H1 (cell line): Measurements from ENCODE around the gene BRPF1. TPM values are rescaled to one million over a fixed set of nuclear protein-coding genes. Genes with fewer than 3 reads are reported as not detected.
A peak's percentile ranks its signal among the peaks of the same experiment; 100 is the strongest.

Experiments
- CTCF ChIA-PET: fragments of 300-600 bp; sonication (Branson Sonifier 250); formaldehyde crosslinking; loops from one replicate; lab custom pipeline; 2021; ENCODE audit not compliant: partially characterized antibody; lab: Charles Lee
- POLR2A ChIA-PET: fragments of 300-600 bp; sonication (Branson Sonifier 250); formaldehyde crosslinking; loops from one replicate; lab custom pipeline; 2021; ENCODE audit warnings: inconsistent platforms; ENCODE audit not compliant: partially characterized antibody; lab: Charles Lee
- DNase-seq, 2 experiments: peaks; one replicate each; pipeline versions ENCODE4 v3.0.0 to v3.0.0-alpha.2; 2010 to 2022; ENCODE audit warnings: low spot score in 2 of 2, low read depth in 1 of 2, mixed read lengths in 1 of 2
- FAIRE-seq: peaks from 2 replicates; lab custom pipeline; 2011; peaks lifted over from hg19 to GRCh38; lab: Jason Lieb, UNC
- H2AFZ ChIP-seq: 2 replicates; pipeline ENCODE4 v1.8.1; 2012; ENCODE audit warnings: low read length, inconsistent platforms
- H2AK5ac ChIP-seq: 2 replicates; pipeline ENCODE4 v1.6.1; 2013; ENCODE audit warnings: low read depth, low read length
- H2BK120ac ChIP-seq: replicated peaks from 2 replicates; pipeline ENCODE3; 2013; ENCODE audit warnings: low read depth, low read length, inconsistent platforms
- H2BK12ac ChIP-seq: 2 replicates; pipeline ENCODE4 v1.6.1; 2013; ENCODE audit warnings: low read depth, low read length
- H2BK15ac ChIP-seq: 2 replicates; pipeline ENCODE4 v1.6.1; 2013; ENCODE audit warnings: low read length
- H2BK20ac ChIP-seq: 2 replicates; pipeline ENCODE4 v1.6.1; 2013; ENCODE audit warnings: low read length
- H2BK5ac ChIP-seq: 2 replicates; pipeline ENCODE4 v1.6.1; 2013; ENCODE audit warnings: low read depth, low read length
- H3K14ac ChIP-seq: 2 replicates; pipeline ENCODE4 v1.6.1; 2013; ENCODE audit warnings: inconsistent platforms; ENCODE audit not compliant: insufficient read length
- H3K18ac ChIP-seq: 2 replicates; pipeline ENCODE4 v1.6.1; 2013; ENCODE audit warnings: low read length; ENCODE audit errors: extremely low read depth
- H3K23ac ChIP-seq: 2 replicates; pipeline ENCODE4 v1.6.1; 2013; ENCODE audit warnings: inconsistent platforms; ENCODE audit not compliant: insufficient read length
- H3K23me2 ChIP-seq: 2 replicates; pipeline ENCODE4 v1.6.1; 2013; ENCODE audit warnings: low read depth, low read length
- H3K27ac ChIP-seq: 2 replicates; pipeline ENCODE4 v1.6.1; 2011; ENCODE audit warnings: low read depth, low read length, inconsistent platforms
- H3K27me3 ChIP-seq, 4 experiments: replicated peaks in 1 of 4; 1 replicate in 1 of 4; 2 replicates in 3 of 4; pipeline versions ENCODE4 v1.6.1 to v1.8.1; 2011 to 2013; ENCODE audit warnings: low read length in 3 of 4, mild to moderate bottlenecking in 3 of 4, inconsistent platforms in 2 of 4, mixed read lengths in 2 of 4, moderate library complexity in 1 of 4; ENCODE audit not compliant: control insufficient read depth in 3 of 4, insufficient read depth in 3 of 4; ENCODE audit errors: extremely low read depth in 1 of 4
- H3K36me3 ChIP-seq, 4 experiments: 2 replicates each; pipeline versions ENCODE4 v1.6.1 to v1.8.1; 2011 to 2013; ENCODE audit warnings: mild to moderate bottlenecking in 4 of 4, low read length in 3 of 4, moderate library complexity in 2 of 4, control low read depth in 1 of 4, inconsistent platforms in 1 of 4; ENCODE audit not compliant: insufficient read depth in 4 of 4, control insufficient read depth in 2 of 4
- H3K4ac ChIP-seq: replicated peaks from 2 replicates; pipeline ENCODE3; 2013; ENCODE audit warnings: low read length, low read depth, mixed read lengths, inconsistent platforms; ENCODE audit not compliant: insufficient read length
- H3K4me1 ChIP-seq, 4 experiments: replicated peaks in 1 of 4; 1 replicate in 1 of 4; 2 replicates in 3 of 4; pipeline versions ENCODE4 v1.6.1 to v1.8.1; 2011 to 2013; ENCODE audit warnings: low read length in 3 of 4, inconsistent platforms in 2 of 4, mixed read lengths in 1 of 4; ENCODE audit not compliant: insufficient read depth in 4 of 4, control insufficient read depth in 3 of 4
- H3K4me2 ChIP-seq, 2 experiments: 2 replicates each; pipeline versions ENCODE4 v1.6.1 to v1.8.1; 2011 to 2013; ENCODE audit warnings: low read depth in 2 of 2, low read length in 2 of 2, control low read depth in 1 of 2, inconsistent platforms in 1 of 2, mild to moderate bottlenecking in 1 of 2; ENCODE audit not compliant: insufficient read depth in 1 of 2
- H3K4me3 ChIP-seq, 4 experiments: fragments of 200-600, 300-600 bp in 1 of 4; sonication (generic), shearing (Covaris generic), sonication (Bioruptor Twin) in 1 of 4; 2 replicates each; pipeline versions ENCODE4 v1.5.1 to v1.8.1; 2011 to 2016; ENCODE audit warnings: low read length in 4 of 4, low read depth in 3 of 4, control low read depth in 2 of 4, inconsistent platforms in 2 of 4, mild to moderate bottlenecking in 2 of 4, mixed read lengths in 1 of 4, moderate library complexity in 1 of 4; ENCODE audit not compliant: insufficient read depth in 2 of 4; ENCODE audit errors: extremely low read depth in 1 of 4
- H3K56ac ChIP-seq: replicated peaks from 2 replicates; pipeline ENCODE3; 2013; ENCODE audit warnings: low read depth, mild to moderate bottlenecking, mixed read lengths, low read length, inconsistent platforms; ENCODE audit not compliant: insufficient read length
- H3K79me1 ChIP-seq: 2 replicates; pipeline ENCODE4 v1.6.1; 2013; ENCODE audit warnings: low read depth, low read length, control low read depth
- H3K79me2 ChIP-seq, 2 experiments: 2 replicates each; pipeline versions ENCODE4 v1.6.1 to v1.8.1; 2012 to 2013; ENCODE audit warnings: low read length in 2 of 2, mild to moderate bottlenecking in 2 of 2, inconsistent platforms in 1 of 2; ENCODE audit not compliant: insufficient read depth in 2 of 2, control insufficient read depth in 1 of 2
- H3K9ac ChIP-seq, 4 experiments: replicated peaks in 1 of 4; 1 replicate in 1 of 4; 2 replicates in 3 of 4; pipeline versions ENCODE4 v1.6.1 to v1.8.1; 2011 to 2013; ENCODE audit warnings: low read depth in 3 of 4, low read length in 3 of 4, control low read depth in 2 of 4, mild to moderate bottlenecking in 2 of 4, moderate library complexity in 2 of 4, inconsistent platforms in 1 of 4; ENCODE audit errors: extremely low read depth in 1 of 4
- H3K9me3 ChIP-seq, 2 experiments: 2 replicates each; pipeline versions ENCODE4 v1.6.1 to v1.8.1; 2012 to 2013; ENCODE audit warnings: mild to moderate bottlenecking in 2 of 2, moderate library complexity in 2 of 2, control low read depth in 1 of 2, inconsistent platforms in 1 of 2, low read depth in 1 of 2, low read length in 1 of 2, mixed read lengths in 1 of 2; ENCODE audit not compliant: insufficient read depth in 2 of 2
- H4K20me1 ChIP-seq, 2 experiments: replicated peaks in 1 of 2; 2 replicates each; pipeline versions ENCODE3 to v1.8.1; 2011 to 2013; ENCODE audit warnings: inconsistent platforms in 2 of 2, low read length in 2 of 2, mild to moderate bottlenecking in 1 of 2; ENCODE audit not compliant: insufficient read depth in 2 of 2, control insufficient read depth in 1 of 2
- H4K5ac ChIP-seq: 2 replicates; pipeline ENCODE4 v1.6.1; 2013; ENCODE audit warnings: low read length, low read depth, mixed read lengths, inconsistent platforms; ENCODE audit not compliant: insufficient read length
- H4K8ac ChIP-seq: 2 replicates; pipeline ENCODE4 v1.8.0; 2013; ENCODE audit warnings: mild to moderate bottlenecking, moderate library complexity, low read length, inconsistent platforms; ENCODE audit not compliant: insufficient read depth; ENCODE audit errors: extremely low read depth
- H4K91ac ChIP-seq: replicated peaks from 2 replicates; pipeline ENCODE3; 2013; ENCODE audit warnings: low read length, mixed read lengths, inconsistent platforms; ENCODE audit not compliant: insufficient read length
- CBX5 ChIP-seq: fragments of 300-800, 300-1000 bp; sonication (generic); IDR thresholded peaks from 2 replicates; pipeline ENCODE4 v1.7.1; 2016; ENCODE audit warnings: antibody characterized with exemption, low read length, low read depth
- CBX8 ChIP-seq: fragments of 300-800, 300-1000 bp; sonication (generic); IDR thresholded peaks from 2 replicates; pipeline ENCODE4 v1.7.1; 2016; ENCODE audit warnings: low read depth, low read length, borderline replicate concordance
- CEBPB ChIP-seq: IDR thresholded peaks from 2 replicates; pipeline ENCODE4 v1.6.1; 2012; ENCODE audit warnings: low read depth, low read length
- EGR1 ChIP-seq: IDR thresholded peaks from 2 replicates; pipeline ENCODE4 v1.6.1; 2011; ENCODE audit warnings: low read depth, low read length, borderline replicate concordance
- FOSL1 ChIP-seq: IDR thresholded peaks from 2 replicates; pipeline ENCODE4 v1.6.1; 2011; ENCODE audit warnings: mild to moderate bottlenecking, low read depth, low read length, moderate library complexity; ENCODE audit not compliant: insufficient read depth
- KDM5A ChIP-seq: fragments of 200-600 bp; IDR thresholded peaks from 2 replicates; pipeline ENCODE4 v1.7.1; 2012; ENCODE audit warnings: mild to moderate bottlenecking, low read length, inconsistent platforms, mixed read lengths
- PHF8 ChIP-seq: fragments of 200-600 bp; sonication (generic); conservative IDR thresholded peaks from 2 replicates; pipeline ENCODE4 v1.7.1; 2012; ENCODE audit warnings: low read depth, mild to moderate bottlenecking, inconsistent platforms, low read length, moderate library complexity
- RBBP5 ChIP-seq: IDR thresholded peaks from 2 replicates; pipeline ENCODE4 v1.7.1; 2012; ENCODE audit warnings: low read depth, mild to moderate bottlenecking, inconsistent platforms, low read length, moderate library complexity, borderline replicate concordance
- TAF1 ChIP-seq: IDR thresholded peaks from 2 replicates; pipeline ENCODE4 v1.6.1; 2011; ENCODE audit warnings: mild to moderate bottlenecking, low read depth, low read length
- TBP ChIP-seq: IDR thresholded peaks from 2 replicates; pipeline ENCODE4 v1.6.1; 2011; ENCODE audit warnings: low read depth, low read length, improper control_type of control experiment
- YY1 ChIP-seq: IDR thresholded peaks from 2 replicates; pipeline ENCODE4 v1.6.1; 2011; ENCODE audit warnings: low read depth, mild to moderate bottlenecking, low read length
- WGBS, 2 experiments: shearing (Covaris generic) in 1 of 2; methylation state at CpG; one replicate each; pipeline versions ENCODE4 v1.1.6 to v1.1.7; 2013 to 2015; ENCODE audit warnings: low lambda C conversion rate in 2 of 2, mixed read lengths in 2 of 2, inconsistent platforms in 1 of 2, low coverage in 1 of 2, missing lambda C conversion rate in 1 of 2; ENCODE audit not compliant: insufficient replicate concordance in 2 of 2, insufficient coverage in 1 of 2, insufficient read length in 1 of 2; ENCODE audit errors: extremely low coverage in 1 of 2, missing lambda C conversion rate in 1 of 2; 5-methylcytosine and 5-hydroxymethylcytosine counted together
- polyA plus RNA-seq, 7 experiments: library from polyadenylated mRNA; depleted of rRNA in 3 of 7; stranded (reverse) in 5 of 7; unstranded in 2 of 7; fragments of >200 nt in 5 of 7; fragments of 200-250 nt in 2 of 7; gene quantifications; 1 replicate in 5 of 7; 2 replicates in 1 of 7; 4 replicates in 1 of 7; pipeline versions ENCODE4 v1.2.1 to v1.2.3, GENCODE V29; 2011 to 2013; ENCODE audit warnings: missing spikeins in 2 of 7, mixed read lengths in 2 of 7
- total RNA-seq: library from RNA; stranded (reverse); fragmentation: NEBNext Ultra II Directional; extraction: Animal tissue kit (Norgen Biotek cat#: 25700); gene quantifications from 2 replicates; pipeline ENCODE4 v1.2.1, GENCODE V29; 2021

Gene BRPF1
- total and polyA plus RNA-seq, 2 of the 8 experiments (the other 6 are each of a cell fraction or from before 2014, with no cell fraction given), result 11.3 to 21.7 TPM

DNA sequence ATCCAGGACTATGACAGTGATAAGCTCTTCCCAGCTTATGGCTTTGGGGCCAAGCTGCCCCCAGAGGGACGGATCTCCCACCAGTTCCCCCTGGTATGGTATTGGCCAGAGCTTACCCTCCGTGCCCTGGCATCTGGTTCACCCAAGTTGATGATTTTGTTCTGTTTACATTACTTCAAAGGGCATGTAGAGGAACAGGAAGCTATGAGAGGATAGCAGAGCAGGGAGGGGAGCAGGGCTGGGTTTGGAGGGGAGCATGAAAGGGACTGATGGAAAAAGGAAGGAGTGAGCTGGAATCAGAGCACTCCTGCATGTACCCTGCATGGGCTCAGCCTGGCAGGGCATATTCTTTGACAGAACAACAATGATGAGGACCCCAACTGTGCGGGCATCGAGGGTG lies 13.4 kb upstream of the BRPF1 start:
- peaks cover 0 to 3% (median 0%) of the 10 kb centered on the region in 4 experiments; a peak in 1 of 7 replicates for H3K4me1 ChIP-seq
- no peak overlapping the region for H2BK5ac ChIP-seq
- H3K27me3 ChIP-seq, result no peaks in the 10 kb centered on the region
- no peaks in the 10 kb centered on the region for H3K79me2 ChIP-seq
- H4K5ac ChIP-seq, result no peak overlapping the region
- H3K79me1 ChIP-seq, result no peaks in the 10 kb centered on the region
- H2BK15ac ChIP-seq, result no peak overlapping the region
- no peak for DNase-seq
- POLR2A ChIA-PET, result interaction anchor here (1.4 kb wide), 1 partner anchor 33 kb away, joined by 3 read pairs; no protein-coding TSS in a partner anchor
- no peak overlapping the region for H2BK120ac ChIP-seq
- H3K4me2 ChIP-seq, result no peak overlapping the region
- H3K4me3 ChIP-seq, result no peak overlapping the region
- H4K20me1 ChIP-seq, result peaks cover 0 to 1% of the 10 kb centered on the region in 2 experiments
- no peak overlapping the region for H3K18ac ChIP-seq
- no peak overlapping the region for H3K14ac ChIP-seq
- H3K23me2 ChIP-seq, result peaks cover 12% of the 10 kb centered on the region; the same call in 1 of the 2 replicates
- H3K9ac ChIP-seq, result no peak overlapping the region
- H3K27ac ChIP-seq, result no peak overlapping the region
- peak overlapping the region; percentile 45; the same call in 1 of the 2 replicates for H4K8ac ChIP-seq
- H2AFZ ChIP-seq, result no peak overlapping the region
- no peaks in the 10 kb centered on the region for H3K9me3 ChIP-seq
- FAIRE-seq, result no peak
- H2BK12ac ChIP-seq, result no peak overlapping the region
- no peak overlapping the region for H2AK5ac ChIP-seq
- no peak overlapping the region for H3K56ac ChIP-seq
- H3K4ac ChIP-seq, result no peak overlapping the region
- 83% methylated on average over 4 of the region's 4 CpGs; no CpG with 5 or more reads in 1 of the 2 experiments for WGBS, 2 experiments
- no peak overlapping the region for H4K91ac ChIP-seq
- TF ChIP-seq CEBPB (no peak), EGR1 (no peak), TAF1 (no peak), CBX5 (no peak), KDM5A (no peak), FOSL1 (no peak), RBBP5 (no peak), YY1 (no peak), TBP (no peak), PHF8 (no peak), CBX8 (no peak)
- TF ChIP-seq, all 59 proteins: peak for 0
- CTCF ChIA-PET, result interaction anchor here (0.7 to 8.8 kb wide), 4 partner anchors 9 to 186 kb away, joined by 3 to 84 read pairs (median 4); no protein-coding TSS in a partner anchor
- H3K23ac ChIP-seq, result no peak overlapping the region
- no peak overlapping the region for H2BK20ac ChIP-seq
- H3K36me3 ChIP-seq, result no peaks in the 10 kb centered on the region
